GM19328 (cell line): Measurements from ENCODE around the gene M1AP.

Experiments
- ATAC-seq: cut with Tn5 transposase; IDR thresholded peaks from one replicate; pipeline ENCODE4 v1.9.1; 2021; ENCODE audit warnings: mild to moderate bottlenecking, moderate library complexity; ENCODE audit not compliant: unreplicated experiment

The M1AP gene

DNA sequence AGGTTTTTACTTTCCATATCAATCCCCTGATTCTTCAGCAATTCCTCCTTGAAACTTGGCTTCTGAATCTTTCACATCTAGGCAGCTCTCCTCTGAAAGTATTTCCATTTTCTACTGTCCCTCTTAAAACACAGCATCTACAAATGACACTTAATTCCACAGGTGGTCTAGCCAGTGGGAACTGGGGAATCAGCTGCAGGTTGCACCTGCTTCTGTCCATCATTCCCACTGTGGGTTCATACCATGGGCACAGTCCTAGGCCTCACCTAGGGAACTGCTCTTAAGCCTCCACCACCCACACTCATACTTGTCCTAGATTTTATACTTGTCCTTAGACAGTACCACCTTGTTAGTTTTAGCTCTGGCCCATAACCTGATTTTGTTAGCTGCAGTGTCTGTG lies 96.6 kb downstream of the M1AP start:
- no peak for ATAC-seq

DNA sequence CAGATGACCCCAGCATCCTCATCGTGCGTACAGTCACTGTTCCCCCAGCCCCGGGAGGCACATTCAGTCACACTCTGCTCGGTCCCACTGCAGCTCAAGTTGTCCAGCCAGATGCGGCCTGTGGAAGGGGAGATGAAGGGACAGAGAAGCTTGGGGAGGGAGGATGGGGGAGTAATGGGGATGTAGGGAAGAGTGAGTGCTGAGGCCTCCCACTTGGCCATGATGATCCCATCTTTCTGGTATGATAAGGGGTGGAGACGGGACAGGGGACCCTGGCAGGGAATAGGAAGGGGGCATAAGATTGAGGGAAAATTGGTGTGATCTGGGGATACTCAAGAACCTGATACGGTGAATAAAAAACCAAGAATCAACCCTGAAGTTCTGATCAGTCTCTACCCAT lies 97.9 kb downstream of the M1AP start:
- no peak for ATAC-seq

DNA sequence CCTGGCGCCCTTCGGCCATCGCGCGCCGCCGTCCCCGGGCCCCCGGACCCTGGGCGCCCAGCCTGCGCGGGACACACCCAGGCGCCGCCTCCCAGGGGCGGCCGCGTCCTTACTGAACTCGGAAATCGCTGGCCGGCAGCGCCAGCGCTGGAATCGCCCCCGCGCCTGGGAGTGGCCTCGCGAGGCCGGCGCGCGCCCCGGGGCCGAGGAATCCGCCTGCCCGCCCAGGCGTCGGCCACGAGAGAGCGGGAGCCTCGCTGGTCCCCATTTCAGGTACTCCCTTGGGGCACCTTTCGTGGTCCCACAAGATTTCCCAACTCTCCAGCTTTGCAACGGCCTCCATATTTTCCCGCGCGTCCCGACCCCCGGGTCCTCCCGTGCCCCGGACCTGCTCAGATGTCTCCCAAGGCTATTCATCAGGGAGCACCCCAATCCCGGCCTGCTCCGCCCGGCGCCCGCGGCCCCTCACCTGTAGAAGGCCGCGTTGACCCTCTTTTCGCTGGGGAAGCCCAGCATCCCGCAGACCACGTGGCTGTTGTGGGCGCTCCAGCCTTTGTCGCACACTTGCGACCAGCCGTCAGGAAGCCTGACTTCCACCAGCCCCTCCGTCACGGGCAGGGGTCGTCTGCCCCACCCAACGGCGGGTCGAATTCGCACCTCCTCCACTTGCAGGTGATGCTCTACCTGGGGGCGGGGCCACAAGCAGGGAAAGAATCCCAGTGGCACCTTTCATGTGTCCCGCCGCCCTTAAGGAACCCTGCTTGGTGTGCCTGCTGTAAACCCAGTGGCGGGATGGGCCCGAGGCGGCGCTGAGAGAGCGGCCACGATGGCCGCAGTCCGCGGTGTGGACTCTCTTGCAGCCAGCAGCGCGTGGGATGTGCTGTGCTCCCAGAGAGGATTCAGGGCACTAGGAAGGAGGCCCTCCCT lies 99.0 kb downstream of the M1AP start:
- no peak for ATAC-seq

DNA sequence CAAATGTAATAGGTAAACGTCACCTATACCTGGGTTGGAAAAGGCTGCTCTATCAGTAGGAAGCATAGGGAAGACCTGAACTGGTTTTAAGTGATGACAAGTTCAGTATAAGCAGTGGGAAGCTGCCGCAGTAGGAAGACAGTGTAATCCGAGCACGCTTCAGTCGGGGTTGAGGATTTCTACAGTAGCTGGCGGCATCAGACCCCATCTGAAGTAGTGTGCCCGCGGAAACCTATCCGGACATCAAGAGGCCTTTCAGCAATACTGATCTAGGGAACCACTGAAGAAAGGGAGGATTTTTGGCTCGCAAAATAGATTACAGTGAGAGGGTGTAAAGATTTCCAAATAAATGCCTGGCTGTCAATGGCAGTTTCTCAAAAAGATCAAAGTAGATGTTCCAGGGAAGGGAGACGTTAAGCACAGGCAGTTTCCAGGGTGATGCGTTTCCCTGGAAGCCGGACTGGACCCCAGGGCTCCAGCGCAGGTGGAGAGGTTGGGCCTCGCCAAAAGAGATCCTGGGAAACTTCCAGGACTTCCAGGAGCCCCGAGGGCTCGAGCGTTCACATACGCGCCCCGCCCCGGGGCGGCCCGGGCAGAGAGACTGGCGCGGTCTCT lies 99.7 kb downstream of the M1AP start:
- ATAC-seq, result no peak

DNA sequence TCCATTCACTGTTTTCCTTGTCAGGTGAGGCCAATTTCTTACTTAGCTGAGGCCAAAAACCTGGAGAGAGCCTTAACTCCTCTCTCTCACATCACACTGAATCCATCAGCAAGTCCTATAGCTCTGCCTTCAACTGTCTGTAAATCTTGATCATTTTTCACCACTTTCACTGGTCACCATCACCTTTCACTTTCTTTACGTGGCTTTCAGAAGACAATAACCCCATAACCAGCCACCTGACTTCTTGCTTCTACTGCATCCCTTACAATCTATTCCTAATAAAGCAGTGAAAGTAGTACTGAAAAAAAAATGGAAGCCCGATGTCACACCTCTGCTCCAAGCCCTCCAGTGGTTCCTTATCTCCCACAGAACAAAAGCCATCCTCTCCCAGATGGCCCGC lies 102.1 kb downstream of the M1AP start:
- ATAC-seq, result no peak

DNA sequence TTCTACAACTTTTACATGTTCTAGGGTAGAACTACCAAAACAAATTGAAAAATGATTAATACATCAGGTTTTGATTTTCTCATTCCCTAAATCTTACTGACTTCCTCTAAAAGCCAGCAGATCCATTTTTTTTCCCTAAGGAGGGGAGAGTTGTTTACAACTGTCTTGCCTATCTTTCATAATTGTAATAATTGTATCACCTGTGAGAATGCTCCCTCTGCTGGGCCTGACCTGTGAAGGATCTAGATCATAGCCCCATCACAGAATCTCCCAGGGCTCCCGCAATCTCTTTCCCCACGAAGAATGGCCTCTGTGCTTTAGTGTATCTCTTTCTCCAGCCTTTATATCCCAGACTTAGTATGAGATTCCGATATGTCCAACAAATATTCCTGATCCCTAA lies 103.5 kb downstream of the M1AP start:
- no peak for ATAC-seq

DNA sequence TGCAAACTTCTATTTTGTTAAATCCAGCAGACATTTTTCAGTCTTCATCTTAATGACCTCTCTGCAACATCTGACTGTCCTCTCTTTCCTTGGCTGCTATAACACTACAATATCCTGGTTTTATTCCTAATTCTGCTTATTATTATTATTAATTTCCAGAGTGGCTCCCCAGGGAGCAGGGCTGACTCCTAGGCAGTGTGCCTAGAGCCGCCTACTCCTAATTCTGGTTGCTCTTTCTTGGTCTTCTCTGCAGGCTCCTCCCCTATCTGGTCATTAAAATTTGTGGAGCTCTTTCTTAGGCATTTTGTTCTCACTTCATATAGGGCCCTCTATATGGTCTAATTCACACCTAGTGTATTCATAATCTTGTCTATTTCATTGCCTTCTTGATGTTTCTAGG lies 105.2 kb downstream of the M1AP start:
- ATAC-seq, result no peak

DNA sequence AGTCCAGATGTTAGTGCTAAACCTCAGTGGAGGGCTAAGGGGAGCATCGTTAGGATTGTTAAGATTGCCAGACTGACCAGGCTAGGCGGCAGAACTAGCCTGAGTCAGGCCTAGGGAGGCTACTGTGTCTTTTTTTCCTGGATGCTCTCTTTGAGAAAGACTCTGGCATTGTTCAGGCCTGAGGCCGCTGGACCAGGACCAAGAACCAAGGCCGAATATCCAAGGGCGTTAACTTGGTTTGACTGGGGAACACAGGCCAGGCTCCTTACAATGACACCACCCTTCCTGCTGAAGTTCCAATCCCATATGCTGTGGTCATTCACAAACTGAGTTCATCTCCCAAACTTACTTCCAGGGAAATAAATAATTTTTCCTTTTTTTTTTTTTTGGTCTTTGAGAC lies 107.8 kb downstream of the M1AP start:
- ATAC-seq, result no peak

DNA sequence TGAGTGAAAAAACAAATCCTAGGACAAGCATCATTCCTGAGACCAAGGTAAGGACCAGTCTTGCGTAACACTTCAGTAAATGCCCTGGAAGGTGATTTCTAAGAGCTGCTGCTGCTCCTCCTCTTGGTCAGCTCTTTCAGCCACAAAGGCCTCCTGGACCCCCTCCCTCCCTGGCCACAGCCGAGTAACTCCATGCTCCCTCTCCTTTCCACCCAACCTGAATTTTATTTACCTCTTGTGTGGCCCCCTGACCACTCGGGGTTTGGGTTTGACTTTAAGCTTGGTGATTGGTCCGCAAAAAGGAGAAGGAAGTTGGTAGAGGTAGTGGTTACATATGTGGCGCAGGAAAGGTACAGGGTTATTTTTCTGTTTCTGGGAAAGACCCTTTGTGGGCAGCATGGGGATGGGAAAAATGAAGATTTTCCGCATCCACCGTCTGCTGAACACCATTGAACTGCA lies 109.2 kb downstream of the M1AP start:
- no peak for ATAC-seq

DNA sequence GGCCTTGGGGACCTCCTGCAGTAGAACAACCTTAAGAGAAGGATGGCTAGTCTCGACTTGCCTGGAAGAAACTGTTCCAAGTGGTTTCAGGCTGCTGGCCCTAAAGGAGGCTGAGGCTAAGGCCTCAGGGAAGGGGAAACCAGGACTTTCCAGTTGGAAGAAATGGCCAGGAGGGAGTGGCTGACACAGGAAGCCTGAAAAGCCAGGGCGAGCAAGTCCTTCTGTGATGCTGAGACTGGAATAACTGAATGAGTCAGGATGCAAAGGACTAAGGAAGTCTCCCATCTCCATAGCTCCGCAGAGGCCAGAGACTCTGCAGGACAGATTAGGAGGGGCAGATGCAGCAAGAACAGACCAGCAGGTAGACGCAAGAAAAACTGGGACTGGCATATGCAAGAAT lies 111.0 kb downstream of the M1AP start:
- no peak for ATAC-seq

DNA sequence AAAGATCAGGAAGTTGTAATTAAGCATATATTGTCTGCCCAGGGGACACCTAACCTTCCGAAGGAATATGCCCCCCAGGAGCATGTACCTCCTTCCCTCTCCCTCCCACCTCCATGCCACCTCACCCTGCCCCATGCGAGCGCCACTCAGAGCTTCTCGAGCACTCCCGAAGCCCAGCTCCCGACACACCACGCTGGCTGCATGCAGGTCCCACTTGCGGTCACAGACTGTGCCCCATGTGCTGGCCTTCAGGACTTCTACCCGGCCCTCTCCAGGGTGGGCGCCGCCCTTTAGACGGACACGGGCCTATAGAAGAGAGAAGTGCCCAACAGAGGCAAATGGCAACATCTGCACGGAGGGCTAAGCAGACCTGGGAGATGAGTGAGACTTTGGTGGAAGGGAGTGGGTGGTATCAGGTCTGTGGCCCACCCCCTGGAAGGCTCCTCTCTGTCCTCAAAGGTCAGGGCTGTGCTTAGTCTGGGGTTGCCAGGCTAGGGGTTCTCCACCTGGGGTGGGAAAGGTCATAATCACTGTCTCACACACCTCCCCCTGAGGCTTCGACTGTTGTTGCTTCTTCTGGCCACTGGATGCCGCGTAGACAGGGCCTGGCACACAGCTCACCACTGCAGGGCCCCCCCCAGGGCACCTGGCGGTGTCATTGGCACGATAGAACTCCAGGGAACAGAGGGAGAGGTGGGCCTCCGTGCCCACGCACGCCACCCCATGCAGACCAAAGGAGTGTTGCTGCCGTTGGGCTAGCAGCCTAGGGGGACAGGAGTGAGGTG lies 111.8 kb downstream of the M1AP start:
- ATAC-seq, result no peak

DNA sequence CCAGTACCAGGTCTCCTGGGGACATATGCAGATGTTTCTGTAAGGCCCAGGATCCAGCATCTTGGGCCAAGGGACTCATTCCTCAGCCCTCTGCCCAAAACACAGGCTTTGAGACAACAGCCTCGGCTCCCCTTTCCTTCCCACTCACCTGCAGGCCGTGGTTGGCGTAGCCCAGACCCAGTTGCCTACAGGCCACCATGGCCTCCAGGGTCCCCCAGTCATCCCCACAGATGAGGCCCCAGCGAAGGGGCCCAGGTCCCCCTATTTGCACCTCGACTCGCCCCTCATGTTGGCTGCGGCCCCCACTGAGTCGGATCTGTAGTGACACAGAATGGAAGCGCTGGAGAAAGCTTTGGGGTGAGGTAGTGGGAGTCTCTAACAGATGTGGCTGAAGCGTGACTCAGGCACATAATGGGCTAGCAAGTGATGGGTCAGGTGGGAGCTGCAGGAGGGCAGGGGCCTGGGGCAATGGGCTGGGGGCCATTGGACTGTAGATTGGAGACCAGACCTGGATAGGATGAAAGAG lies 112.6 kb downstream of the M1AP start:
- ATAC-seq, result no peak

DNA sequence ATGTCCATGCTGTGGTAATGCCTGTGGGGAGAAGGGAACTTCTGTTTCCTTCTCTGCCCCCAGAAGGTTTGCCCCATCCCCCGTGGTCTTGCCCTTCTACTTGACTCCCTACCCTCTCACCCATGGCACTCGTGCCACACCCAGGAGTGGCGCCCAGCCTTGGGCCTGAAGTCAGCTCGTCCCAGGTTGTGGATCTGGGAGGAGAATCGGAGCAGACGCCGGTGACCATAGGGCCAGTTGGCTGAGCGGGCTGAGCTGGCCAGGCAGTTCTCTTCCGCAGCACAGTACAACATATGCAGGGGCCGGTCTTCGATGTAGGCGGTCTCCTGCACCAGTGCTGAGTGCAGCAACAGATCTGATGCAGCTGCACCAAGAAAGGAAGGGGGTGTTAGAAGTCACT lies 113.7 kb downstream of the M1AP start:
- ATAC-seq, result no peak

DNA sequence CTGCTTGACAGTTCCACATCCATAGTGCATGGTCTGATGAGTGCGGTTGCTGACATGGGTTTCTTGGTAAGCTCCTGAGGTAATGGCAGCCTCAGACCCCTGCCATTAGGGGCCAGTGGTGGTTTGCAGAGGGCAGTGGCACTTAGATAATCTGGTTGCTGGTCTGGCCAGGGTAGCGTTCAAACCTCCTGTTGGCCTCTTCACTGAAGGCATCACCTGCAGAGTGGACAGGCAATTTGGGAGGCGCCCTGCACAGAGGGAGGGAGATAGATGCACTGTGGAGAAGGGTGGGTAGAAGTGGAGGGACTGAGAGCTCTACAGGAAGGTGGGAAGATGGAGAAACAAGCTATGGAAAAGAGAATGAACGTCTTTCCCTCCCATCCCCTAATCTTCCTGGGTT lies 114.7 kb downstream of the M1AP start:
- ATAC-seq, result no peak

DNA sequence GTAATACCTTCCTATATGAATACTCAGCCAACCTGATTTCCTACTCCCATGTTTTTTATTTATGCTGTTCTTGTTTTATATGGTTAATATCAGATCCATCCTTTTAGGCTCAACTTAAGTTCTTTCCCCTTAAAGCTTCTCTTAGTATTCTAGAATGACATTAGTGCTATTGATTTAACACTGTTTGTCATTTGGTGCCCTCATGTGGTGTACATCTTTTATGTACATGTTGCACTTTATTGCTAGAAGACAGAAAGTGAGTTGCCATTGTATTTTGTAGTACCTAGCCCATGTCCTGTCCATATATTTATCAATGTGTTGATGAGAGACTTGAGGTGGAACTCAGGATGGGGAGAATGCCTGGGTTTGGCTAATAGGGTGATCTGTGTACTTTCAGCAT lies 115.9 kb downstream of the M1AP start:
- no peak for ATAC-seq

DNA sequence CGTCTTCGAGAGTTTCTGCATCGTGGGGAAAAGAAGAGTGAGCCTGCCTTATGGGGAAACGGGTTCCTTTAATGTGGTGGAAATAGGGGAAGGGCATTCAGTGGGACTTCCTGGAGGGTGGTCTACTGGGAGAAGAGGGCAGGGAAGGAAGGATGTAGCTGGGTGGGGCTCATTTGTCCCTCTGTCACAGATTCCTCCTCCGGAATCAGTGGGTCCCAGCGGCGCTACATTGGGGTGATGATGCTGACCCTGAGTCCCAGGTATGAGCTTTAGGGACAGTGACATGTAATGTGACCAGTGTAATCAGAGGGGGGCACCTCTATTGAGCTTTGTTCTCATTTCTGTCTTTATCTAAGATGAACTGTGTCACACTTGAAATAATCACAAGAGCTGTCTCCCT lies 116.5 kb downstream of the M1AP start:
- no peak for ATAC-seq

DNA sequence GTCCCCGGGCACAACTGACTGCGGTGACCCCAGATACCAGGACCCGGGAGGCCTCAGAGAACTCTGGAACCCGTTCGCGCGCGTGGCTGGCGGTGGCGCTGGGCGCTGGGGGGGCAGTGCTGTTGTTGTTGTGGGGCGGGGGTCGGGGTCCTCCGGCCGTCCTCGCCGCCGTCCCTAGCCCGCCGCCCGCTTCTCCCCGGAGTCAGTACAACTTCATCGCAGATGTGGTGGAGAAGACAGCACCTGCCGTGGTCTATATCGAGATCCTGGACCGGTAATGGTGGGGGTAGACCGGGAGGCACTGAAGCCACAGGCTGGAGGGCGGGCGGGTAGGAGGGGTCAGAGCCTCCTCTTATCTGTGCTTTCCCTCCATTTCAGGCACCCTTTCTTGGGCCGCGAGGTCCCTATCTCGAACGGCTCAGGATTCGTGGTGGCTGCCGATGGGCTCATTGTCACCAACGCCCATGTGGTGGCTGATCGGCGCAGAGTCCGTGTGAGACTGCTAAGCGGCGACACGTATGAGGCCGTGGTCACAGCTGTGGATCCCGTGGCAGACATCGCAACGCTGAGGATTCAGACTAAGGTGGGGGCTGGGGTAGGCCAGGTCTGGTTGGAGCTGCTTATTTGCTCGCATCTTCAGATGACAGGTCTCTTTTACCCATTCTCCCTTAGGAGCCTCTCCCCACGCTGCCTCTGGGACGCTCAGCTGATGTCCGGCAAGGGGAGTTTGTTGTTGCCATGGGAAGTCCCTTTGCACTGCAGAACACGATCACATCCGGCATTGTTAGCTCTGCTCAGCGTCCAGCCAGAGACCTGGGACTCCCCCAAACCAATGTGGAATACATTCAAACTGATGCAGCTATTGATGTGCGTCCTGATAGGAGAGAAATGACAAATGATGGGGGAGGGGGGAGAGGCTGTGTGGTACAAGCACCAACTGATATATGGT lies 117.6 kb downstream of the M1AP start:
- ATAC-seq, result no peak

DNA sequence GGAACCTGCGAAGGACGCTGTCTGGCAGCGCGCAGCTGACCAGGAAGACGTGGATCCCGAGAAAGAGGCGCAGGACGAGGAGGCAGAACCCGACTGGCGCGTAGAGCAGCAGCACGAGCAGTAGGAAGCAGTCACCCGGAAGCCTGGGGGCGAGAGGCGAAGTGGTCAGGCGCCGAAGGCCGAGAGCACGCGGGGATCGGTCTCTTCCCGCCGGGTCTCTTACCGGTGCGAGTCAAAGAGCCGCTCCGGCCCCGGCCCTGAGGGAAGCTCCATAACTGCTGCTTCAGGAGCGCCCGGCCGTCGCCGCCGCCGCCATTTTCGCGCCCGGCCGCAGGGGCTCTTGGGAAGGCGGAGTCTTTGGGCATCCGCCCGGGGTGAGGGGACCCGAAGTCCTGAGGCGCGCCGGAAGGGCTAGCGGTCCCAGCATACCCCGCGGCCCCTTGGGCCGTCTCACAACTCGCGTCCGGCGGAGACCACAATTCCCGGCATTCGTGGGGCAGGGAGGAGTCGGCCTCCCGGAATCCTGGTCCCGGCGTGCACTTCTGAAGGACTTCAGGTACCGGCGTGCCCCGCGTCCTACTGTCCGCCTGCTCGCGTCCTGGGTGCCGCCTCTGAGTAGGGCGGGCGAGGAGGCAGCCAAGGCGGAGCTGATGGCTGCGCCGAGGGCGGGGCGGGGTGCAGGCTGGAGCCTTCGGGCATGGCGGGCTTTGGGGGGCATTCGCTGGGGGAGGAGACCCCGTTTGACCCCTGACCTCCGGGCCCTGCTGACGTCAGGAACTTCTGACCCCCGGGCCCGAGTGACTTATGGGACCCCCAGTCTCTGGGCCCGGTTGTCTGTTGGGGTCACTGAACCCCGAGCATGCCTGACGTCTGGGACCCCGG lies 118.5 kb downstream of the M1AP start, which contains the start of the genes AUP1 and HTRA2:
Gene AUP1, minus strand, starts transcription at position 350 of the 882 bp plus-strand sequence. Its CDS starts 77 bp downstream, at position 273.
Gene HTRA2, plus strand, starts transcription at position 577 of the 882 bp plus-strand sequence. Its CDS starts 74 bp downstream, at position 651.
- peak; percentile 83 for ATAC-seq
